DMS79 treated with DMSO at 0.1 percent for 48 hours (cell line): ENCODE measurements around the gene BORCS5.

Source experiments
- DNase-seq: peaks from one replicate; lab custom pipeline; 2025; lab: John Stamatoyannopoulos, UW

Gene BORCS5

DNA sequence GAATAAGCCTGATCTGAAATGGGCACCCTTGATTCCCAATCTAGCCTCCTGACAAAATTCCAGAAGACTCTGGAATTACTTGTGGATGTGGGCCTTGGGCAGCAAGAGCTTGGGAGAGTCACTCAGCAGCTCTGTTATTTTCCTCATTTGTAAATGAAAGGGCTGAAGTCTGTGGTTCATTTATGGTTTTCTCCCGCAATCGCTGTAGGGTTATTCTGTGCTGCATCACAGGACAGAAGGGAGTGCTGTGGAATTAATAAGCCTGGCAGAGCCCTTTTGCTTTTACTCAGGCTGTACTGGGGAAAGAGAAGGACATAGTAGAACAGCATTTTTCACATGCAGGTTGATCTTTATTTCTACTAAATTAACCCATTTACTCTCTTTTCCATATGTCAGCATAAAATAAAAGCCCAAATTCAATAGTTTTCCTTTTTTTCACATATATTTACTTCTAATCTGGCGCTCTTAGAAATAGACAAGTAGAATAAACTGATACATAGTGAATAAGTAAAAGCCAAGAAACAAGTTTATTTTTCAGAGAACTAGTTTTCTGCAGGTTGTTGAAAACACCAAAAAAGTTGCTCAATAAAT, 156.6 kb downstream of the BORCS5 start:
- DNase-seq: no peak

GRCh38 chr12:12518464-12518845, 161.6 kb downstream of the BORCS5 start:
- DNase-seq: no peak

DNA sequence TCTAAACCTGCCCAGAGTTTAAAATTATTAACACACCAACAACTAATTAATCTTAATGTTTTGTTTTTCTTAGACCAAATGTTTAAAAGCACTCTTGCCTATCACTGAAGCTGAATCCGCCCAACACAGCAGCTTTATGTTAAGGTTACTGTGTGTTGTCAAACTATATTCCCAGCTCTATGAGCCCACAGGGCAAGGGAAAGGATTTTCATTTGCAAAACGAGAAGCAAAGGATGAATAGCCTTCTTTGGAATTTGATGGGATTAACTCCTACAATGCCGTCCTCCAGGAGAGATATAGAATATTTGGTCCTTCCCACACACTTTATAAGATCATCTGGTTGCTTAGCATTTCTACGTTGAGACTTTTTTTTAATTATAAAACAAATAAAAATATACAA, 162.0 kb downstream of the BORCS5 start:
- DNase-seq: no peak
